HG03139 (cell line): Measurements from ENCODE around the gene C12orf60.
"Not testable (repeated sequence)": the region's sequence is repeated elsewhere in the genome, so short reads cannot be mapped to it uniquely, and the experiment has no call there.

Experiments used
- ATAC-seq: cut with Tn5 transposase; IDR thresholded peaks from one replicate; pipeline ENCODE4 v1.9.1; 2021; ENCODE audit not compliant: unreplicated experiment

C12orf60 gene, protein sequence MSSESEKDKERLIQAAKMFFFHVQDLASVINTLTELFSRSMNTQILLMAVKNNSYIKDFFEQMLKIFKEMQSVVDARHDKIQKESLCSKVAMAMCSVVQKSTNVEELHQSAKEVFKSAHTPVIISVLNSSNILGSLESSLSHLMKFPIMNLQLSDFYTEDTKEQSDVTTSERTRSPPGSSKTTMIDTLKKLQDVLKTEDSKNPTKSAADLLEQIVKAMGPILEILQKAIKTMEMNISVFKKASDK

DNA sequence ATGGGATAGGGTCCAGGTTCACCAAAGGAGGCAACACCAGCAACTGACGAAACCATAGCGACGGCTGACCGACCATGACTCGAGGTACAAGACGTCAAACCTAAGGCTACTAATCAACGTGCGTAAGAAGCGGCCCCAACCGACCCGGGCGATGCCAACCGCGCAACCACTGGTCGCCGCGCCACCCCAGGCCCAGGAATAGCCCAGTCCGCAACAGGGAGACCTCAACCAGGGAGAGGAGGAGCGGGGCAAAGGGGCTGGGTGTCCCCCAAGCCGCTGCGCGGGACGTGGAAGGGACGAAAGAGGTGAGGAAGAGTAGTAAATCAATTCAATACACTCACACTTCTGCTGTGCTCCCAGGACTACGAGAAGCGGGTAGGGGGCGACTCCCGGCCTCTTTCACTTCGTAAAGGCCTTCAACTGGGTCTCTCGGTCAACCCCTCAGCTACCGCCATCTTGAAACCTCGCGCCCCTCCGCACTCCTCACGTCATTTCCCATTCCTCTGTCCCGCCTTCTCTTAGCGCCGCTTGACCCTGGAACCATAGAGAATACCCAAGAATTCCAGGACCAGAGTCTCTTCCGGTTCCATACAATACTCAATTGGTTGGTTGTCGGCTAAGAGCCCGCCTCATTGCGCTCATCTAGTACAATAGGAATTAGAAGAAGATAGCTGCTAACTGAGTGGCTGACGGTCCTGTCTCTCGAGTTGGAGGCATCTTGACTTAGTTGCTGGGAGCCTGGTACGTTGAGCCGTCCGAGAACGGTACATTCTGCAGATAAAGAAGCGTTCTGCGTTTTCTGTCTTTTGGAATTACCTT lies at the start of gene C12orf60, which contains the start of gene WBP11:
C12orf60 (plus strand) TSS at position 660 of the 819 bp plus-strand sequence. CDS start 19,266 bp downstream, outside the sequence.
WBP11 (minus strand) TSS at position 468 of the 819 bp plus-strand sequence. CDS start 2,095 bp downstream, outside the sequence.
- peak; percentile 99 for ATAC-seq

DNA sequence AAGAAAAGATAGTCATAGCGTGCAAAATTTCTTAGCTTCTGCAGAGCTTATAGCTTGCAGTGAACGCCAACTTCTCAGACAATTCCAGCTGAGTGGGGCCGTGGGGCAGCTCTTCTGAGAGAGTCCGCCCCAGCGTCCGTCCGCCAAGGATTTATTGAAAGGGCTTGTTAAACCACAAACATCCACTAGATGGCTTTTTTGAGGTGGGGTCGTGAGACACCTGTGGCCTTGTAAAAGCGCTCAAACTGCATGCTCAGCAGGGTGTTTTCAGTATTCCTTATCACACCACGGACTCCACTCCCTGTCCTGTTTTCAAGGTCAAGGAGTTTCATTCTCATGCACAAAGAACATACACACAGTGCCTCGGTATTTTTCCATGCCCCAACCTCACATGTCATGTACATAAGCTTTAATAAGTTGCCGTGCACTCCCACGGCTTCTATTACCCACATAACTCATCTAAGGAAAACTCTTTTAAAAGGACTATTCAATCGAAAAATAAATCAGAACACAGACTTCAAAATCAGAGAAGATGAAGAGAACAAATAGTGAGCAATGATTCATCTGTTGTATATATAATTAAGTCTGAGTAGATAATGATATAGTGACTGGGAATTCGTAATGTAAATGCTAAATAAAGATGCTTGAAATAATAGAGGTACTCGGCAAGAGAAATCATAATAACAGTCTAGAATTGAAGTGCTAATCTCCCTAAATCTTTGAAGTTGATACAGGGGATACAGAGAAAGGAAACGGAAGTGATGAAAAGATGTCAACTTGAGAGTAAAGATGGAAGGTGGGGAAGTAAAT lies 46.9 kb upstream of the C12orf60 start:
- ATAC-seq = no peak

DNA sequence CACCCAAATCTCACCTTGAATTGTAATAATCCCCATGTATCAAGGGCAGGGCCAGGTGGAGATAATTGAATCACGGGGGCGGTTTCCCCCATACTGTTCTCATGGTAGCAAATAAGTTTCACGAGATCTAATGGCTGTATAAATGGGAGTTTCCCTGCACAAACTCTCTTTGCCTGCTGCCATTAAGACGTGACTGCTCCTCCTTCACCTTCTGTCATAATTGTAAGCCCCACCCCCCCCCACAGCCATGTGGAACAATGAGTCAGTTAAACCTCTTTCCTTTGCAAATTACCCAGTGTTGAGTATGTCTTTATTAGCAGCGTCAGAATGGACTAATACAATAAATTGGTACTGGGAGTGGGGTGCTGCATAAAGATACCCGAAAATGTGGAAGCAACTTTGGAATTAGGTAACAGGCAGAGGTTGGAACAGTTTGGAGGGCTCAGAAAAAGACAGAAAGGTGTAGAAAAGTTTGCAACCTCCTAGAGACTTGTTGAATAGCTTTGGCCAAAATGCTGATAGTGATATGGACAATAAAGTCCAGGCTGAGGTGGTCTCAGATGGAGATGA lies 43.7 kb upstream of the C12orf60 start:
- not testable (repeated sequence) for ATAC-seq

DNA sequence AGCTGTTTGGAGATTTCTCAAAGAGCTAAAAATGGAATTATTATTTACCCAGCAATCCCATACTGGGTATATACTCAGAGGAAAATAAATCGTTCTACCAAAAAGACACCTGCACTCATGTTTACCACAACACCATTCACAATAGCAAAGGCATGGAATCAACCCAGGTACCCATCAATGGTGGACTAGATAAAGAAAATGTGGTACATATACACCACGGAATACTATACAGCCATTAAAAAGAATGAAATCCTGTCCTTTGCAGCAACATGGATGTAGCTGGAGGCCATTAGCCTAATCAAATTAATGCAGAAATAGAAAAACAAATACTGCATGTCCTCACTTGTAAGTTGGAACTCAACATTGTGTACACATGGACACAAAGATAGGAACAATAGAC lies 38.1 kb upstream of the C12orf60 start:
- ATAC-seq = no peak

DNA sequence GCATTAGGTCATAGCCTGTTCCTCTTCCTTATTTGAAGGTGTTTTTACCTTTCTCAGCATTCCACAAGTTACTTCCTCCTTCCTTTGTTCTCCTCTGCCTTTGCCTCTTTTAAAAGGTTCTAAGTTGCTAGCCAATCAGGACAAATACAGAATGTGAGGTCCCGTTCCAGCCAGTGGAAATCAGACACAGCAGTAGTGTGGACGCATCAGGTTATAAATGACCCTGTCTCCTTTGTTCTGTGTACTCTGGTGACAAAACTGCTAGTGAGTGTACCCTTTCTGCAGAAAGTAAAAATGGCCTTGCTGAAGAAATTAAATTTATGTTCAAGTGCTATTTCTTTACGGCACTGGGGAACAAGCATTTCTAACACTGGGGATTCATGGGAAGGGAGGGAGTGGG lies 37.5 kb upstream of the C12orf60 start:
- not testable (repeated sequence) for ATAC-seq

DNA sequence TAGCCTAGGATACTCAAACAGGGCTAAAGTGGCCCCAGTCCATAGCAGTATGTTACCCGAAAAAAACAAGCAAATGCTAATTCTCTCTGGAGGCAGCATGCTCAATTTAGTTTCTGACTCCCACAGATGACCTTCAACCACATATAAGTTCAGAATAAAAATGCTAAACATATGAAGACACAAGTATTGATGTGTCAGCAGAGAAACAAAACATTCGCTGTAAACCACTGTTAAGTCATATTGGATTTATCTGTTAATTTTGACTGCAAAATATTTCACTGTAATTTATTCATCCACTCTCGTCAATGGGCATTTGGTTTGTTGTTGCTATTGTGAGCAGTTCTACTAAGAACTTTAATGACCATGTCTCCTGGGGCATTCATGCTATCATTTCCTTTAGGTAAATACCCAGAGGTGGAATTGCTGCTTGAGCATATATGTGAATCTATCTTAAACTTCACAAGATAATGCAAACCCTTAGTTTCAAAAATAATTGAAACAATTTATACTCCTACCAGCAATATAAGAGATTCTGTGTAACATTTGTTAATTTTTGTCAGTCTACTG lies 36.7 kb upstream of the C12orf60 start:
- ATAC-seq = no peak

DNA sequence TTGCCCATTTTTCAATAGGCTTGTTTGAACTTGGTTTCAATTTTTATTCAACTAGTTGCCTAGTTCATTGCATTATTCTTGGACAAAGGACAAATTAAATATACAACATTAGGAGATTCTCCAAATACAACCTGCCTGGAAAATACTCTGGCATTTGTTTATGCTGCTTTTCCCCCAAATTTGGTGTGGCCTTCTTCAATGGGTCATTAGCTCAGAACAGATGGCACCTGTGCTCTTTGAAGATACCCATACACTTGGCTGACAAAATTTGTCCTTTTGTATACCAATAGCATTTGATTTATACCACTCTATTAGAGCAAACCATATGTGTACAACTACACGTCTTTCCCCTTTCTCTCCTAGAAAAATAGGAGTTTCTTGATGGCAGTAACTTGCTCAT lies 35.9 kb upstream of the C12orf60 start:
- no peak for ATAC-seq

DNA sequence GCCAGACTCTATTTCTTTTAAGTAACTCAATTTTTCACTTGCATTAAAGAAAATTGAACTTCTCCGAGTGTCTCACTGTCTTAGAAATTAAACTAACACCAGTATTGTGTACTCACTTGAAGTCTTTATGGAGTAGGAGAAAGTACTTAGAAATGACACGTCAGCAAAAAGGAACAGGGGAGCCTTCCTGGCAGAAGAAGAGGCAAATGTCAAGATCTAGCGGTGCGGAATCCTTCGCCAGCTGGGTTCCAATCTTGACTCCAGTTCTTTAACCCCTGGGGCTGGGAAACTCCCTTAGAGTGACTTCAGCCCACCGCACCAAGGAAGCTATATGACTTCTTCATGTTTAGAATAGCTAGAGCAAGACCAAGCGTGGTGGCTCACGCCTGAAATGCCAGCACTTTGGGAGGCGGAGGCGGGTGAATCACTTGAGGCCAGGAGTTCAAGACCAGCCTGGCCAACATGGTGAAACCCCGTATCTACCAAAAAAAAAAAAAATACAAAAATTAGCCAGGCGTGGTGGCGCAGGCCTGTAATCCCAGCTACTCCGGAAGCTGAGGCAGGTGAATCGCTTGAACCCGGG lies 34.6 kb upstream of the C12orf60 start:
- ATAC-seq = no peak

DNA sequence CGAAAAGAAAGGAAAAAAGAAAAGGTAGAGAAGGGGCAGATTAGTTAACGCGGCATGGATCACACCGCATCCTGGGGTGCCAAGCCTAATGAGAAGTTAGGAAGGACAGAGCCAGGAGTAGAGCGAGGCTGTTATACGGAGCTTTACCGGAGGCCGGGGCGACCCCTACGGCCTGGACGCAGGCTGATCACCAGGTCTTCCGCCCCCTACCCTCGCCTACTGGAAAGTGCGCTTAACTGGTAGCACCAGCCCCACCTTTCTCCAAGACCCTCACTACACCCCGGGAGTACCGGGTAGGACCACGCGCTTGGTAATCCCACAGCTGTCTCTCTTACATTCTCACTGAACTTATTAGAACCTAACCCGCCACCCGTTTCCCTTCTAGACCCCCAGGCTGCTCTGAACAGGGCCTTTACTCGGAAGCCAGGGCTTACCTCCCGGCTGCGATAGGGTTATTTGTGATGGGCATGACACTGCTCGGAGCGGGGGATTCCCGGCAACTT lies 34.0 kb upstream of the C12orf60 start:
- peak; percentile 5 for ATAC-seq

DNA sequence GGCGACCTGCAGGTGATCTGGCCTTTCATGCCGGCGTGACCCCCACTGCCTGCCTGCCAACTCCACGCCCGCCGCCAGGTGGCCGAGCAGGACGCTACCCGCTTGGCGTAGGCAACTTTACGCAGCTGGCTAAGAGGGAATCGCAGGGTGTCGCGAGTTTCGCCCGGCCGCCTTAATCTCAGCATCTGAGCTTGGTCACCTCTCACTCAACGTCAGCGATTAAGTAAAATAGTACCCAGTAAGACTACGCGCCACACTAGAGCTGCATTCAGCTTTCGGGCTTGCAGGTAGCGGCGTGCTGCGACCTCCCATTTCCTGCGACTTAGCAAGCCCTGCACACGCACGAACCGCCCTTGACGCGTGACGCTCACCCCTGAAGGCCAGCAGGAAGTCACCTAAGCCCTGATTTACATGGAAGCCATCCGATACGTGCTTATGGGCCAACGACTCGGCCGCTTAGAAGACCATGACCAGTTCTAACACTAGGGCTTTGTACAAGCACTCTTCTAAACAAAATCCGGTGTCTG lies 33.4 kb upstream of the C12orf60 start:
- peak; percentile 32 for ATAC-seq

DNA sequence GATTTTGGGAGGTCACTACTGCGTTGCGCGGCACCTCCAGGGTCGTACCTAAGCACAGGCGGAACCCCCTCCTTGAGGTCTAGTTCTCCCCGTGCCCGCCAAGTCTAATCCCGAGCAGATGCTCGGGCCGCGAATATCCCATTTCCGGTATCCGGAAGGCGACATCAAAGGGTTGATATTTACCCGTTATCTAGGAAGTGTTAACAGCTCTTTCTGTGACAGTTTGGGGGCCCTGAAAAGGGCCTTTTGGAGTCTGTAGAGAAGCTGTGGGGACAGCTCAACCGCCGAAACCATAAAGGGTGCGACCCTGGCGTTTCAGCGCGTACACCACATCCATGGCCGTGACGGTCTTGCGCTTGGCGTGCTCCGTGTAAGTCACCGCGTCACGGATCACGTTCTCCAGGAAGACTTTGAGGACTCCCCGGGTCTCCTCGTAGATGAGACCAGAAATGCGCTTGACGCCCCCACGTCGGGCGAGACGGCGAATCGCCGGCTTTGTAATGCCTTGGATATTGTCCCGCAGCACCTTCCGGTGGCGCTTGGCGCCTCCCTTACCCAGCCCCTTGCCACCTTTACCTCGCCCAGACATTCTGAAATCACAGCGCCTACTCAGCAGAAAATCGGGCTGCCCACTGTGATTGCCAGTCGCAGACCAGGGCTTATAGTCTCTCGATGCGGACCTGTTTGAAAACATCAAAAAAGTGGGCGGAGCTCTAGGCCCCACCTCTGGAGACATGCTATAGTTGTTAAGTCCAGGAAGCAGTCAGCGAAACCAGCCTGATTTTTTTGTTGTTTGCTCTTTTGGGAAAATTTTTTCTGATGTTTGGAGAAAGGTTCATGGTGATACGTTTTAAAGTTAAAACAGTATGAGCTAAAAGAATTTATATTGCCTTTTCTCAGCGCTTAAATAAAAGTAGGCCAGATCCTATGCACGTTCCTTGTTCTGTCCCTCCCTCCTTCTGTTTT lies 32.7 kb upstream of the C12orf60 start:
- ATAC-seq = peak; percentile 20

DNA sequence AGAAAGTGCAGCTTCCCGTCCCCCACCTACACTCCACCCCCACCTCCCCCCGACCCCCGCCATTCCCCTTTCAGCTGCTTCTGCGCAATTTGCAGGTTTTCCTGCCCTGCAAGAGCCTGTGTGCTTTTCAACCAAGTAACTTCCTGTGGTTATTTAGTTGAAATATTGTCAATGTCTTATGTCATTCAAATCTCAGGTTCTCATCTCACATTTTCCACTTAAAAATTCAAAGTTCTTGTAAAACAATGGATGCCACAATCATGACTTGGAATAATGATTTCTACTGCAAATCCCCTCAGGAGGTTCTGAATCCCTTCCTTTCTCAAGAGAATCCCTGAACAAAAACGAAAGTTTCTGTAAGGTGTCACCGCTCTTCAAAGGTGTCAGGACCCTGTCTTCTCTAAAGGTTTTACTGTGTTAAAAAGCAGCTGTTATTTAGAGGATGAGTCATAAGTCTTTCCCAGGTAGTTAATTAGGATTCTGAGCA lies 31.8 kb upstream of the C12orf60 start:
- no peak for ATAC-seq

DNA sequence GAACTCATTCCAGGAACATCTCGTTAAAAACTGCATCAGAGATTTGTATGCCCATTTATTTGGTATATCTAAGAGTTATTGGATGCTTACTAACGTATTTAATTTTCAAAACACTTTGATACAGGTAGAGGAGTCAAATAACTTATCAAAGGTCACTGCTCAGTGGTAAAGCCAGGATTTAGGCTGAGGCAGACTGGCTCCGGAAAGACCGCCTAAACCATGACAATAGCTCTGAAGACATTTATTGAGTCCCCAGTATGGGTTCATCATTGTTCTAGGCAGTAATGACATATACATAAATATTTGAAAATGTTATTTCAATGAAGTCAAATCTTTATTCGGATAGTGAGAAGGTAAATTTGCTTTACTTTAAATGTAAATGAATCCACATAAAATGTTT lies 30.5 kb upstream of the C12orf60 start:
- ATAC-seq = no peak

DNA sequence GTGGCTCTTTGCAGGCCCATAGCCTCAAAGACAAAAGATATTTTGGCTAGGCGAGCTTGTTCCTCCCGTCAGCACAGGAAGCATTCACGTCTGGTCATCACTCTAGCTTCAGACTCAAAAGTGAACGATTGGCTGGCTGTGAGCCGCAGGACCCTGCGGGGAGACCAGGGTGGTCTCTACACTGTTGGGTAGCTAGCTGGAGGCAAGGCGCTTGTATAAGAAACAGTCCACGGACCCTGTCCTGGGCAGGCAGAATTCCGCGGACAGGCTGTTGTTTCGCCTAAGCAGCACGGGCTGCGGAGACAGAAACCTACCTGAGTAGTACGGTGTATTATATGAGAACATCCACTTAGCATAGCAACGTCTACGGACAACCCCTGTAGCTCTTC lies 29.8 kb upstream of the C12orf60 start:
- ATAC-seq = peak; percentile 14

DNA sequence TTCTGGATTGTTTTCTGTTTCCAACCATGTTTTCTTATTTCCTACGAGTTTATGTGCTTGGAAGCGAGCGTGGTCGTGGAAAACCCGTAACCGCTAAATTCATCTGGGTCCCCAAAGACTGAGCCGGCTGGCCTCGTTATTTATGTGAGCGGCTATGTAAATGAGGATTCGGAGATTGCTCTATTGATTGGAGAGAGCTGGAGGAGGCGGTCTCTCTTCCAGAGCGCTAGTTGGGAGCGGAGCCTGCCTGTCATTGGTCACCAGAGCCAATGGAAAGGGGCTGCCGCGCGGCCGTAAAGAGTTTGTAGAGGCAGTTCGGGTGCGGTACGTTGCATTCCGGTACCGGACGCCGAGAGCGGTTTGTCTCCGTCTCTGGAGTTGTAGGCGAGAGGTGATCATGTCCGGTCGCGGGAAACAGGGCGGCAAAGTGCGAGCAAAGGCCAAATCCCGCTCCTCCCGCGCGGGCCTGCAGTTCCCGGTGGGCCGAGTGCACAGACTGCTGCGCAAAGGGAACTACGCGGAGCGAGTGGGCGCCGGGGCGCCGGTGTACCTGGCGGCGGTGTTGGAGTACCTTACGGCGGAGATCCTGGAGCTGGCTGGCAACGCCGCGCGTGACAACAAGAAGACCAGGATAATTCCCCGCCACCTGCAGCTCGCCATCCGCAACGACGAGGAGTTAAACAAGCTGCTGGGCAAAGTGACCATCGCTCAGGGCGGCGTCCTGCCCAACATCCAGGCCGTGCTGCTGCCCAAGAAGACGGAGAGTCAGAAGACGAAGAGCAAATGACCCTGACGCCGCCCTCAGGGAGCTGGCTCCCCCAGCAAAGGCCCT lies 29.2 kb upstream of the C12orf60 start:
- ATAC-seq = peak; percentile 49

DNA sequence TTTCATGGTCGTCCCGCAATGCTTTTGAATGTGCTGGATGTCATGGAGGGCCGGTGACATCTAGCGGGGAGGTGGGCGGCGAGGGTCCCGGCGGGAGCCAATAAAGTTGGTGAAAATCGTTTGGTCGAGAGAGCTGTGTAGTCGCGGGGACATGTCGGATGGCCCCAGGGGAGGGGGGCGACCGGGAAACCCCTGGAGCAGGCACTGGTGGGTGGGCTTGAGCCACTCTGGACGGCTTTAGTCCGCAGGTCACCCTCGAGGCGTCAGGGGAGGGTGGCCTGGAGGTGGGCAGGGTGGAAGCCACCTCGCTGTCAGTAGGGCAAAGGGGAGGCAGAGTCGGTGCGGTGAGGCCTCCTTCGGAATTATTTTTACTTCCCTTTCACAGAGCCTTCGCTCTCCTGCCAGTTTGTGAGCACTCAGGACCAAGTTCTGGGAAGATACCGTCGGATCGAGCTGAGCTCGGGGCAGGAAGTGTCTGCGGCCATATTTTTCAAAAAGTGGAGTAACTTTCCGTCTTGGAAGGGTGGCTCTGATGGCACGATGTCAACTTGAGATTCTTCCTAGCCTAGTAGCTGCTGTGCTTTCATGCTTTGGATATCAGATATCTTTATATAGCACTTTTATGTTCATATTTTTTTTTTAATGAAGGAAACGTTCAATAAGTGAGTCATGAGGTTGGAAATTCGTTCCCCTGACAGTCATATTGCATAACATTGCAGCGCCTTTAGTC lies 28.4 kb upstream of the C12orf60 start:
- no peak for ATAC-seq

DNA sequence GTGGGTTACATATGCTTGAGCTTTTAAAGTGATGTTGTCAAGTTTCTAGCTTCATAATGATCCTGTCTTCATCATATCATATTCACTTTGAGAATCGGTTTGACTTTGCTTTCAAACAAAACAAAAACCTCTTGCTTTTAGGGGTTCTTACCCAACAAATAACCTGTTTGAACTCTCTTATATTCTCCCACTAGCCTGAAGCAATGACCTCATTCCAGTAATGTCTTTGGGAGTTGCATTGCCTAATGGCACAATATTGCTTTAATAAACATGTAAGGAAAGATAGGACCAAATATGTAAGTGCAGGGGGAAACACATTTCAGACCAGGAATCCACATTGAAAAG lies 27.9 kb upstream of the C12orf60 start:
- no peak for ATAC-seq
